Parathyroid adenoma (tissue), 2 donors: Measurements from ENCODE around the gene PSMB3.

Source experiments
- H2AFZ ChIP-seq: fragments of 300-600 bp; sonication (generic); one replicate; pipeline ENCODE4 v1.7.0; 2017; ENCODE audit warnings: antibody characterized with exemption, mild to moderate bottlenecking
- H3K27ac ChIP-seq: fragments of 300-600 bp; sonication (generic); one replicate; pipeline ENCODE4 v1.7.0; 2017
- H3K27me3 ChIP-seq: fragments of 300-600 bp; sonication (generic); one replicate; pipeline ENCODE4 v1.7.0; 2017; ENCODE audit warnings: low read length; ENCODE audit not compliant: control insufficient read depth, insufficient read depth
- H3K36me3 ChIP-seq: fragments of 300-600 bp; sonication (generic); one replicate; pipeline ENCODE4 v1.7.0; 2017; ENCODE audit warnings: low read length; ENCODE audit not compliant: control insufficient read depth, insufficient read depth
- H3K4me1 ChIP-seq: fragments of 300-600 bp; sonication (generic); one replicate; pipeline ENCODE4 v1.7.0; 2017; ENCODE audit warnings: control low read depth
- H3K4me2 ChIP-seq: fragments of 300-600 bp; sonication (generic); one replicate; pipeline ENCODE4 v1.7.0; 2017; ENCODE audit warnings: low read length
- H3K4me3 ChIP-seq: fragments of 300-600 bp; sonication (generic); one replicate; pipeline ENCODE4 v1.7.0; 2017; ENCODE audit warnings: low read depth, low read length
- H3K79me2 ChIP-seq: fragments of 300-600 bp; sonication (generic); one replicate; pipeline ENCODE4 v1.7.0; 2017; ENCODE audit warnings: control low read depth
- H3K9ac ChIP-seq: fragments of 300-600 bp; sonication (generic); one replicate; pipeline ENCODE4 v1.7.0; 2017; ENCODE audit warnings: mild to moderate bottlenecking
- H3K9me3 ChIP-seq: fragments of 300-600 bp; sonication (generic); one replicate; pipeline ENCODE4 v1.7.0; 2017; ENCODE audit warnings: low read length; ENCODE audit not compliant: control insufficient read depth
- TF ChIP-seq, protein P1 (sequence below): fragments of 300-600 bp; sonication (generic); IDR thresholded peaks from one replicate; pipeline ENCODE4 v1.7.0; 2017; ENCODE audit warnings: antibody characterized with exemption, mild to moderate bottlenecking
- donor health status: primary hyperparathyroidism.

PSMB3 gene

DNA sequence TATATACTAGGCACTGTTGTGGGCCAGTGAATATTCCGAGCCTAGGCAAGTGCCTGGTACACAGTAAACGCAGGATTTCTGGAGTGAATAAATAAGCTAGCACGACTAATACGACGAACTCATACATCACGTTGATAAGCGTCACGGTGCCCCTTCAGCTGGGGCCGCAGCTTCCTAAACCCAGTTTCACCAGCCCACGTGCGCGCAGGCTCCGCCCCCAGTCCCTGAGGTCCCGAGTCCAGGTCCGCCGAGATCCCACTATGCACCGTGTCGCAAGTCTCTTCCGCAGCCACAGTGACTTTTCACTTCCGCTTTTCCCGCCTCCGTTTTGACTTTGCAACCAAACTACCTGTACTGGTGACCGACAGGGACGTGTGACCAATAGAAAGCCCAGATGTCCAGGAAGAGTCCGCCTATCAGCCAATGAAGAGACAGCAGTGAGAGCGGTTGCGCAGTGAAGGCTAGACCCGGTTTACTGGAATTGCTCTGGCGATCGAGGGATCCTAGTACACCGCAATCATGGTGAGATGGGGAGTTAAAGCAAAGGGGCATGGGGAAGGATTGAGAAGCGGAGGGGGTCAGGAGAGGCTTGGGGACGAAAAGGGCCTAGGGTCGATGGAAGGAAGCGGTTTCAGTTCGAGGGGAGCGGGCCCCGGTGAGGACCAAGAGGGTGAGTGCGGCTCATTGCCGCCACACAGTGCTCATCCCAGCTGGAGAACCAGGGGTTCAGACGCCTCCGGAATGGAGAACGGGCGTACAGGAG, at the start of gene PSMB3:
Gene PSMB3, plus strand, starts transcription at position 434 of the 763 bp plus-strand sequence. Its CDS starts 86 bp downstream, at position 520.
- peak within 1 kb of the TSS; percentile 87 for H2AFZ ChIP-seq
- peak within 1 kb of the TSS; percentile 65 for H3K9ac ChIP-seq
- no peaks in the 10 kb centered on the region for H3K27me3 ChIP-seq
- no peaks in the 10 kb centered on the region for H3K36me3 ChIP-seq
- TF ChIP-seq, protein P1, sequence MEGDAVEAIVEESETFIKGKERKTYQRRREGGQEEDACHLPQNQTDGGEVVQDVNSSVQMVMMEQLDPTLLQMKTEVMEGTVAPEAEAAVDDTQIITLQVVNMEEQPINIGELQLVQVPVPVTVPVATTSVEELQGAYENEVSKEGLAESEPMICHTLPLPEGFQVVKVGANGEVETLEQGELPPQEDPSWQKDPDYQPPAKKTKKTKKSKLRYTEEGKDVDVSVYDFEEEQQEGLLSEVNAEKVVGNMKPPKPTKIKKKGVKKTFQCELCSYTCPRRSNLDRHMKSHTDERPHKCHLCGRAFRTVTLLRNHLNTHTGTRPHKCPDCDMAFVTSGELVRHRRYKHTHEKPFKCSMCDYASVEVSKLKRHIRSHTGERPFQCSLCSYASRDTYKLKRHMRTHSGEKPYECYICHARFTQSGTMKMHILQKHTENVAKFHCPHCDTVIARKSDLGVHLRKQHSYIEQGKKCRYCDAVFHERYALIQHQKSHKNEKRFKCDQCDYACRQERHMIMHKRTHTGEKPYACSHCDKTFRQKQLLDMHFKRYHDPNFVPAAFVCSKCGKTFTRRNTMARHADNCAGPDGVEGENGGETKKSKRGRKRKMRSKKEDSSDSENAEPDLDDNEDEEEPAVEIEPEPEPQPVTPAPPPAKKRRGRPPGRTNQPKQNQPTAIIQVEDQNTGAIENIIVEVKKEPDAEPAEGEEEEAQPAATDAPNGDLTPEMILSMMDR: no peak
- H3K4me2 ChIP-seq: peak within 1 kb of the TSS; percentile 93
- peaks cover 30% of the 10 kb centered on the region for H3K79me2 ChIP-seq
- H3K9me3 ChIP-seq: no peaks in the 10 kb centered on the region
- peak within 1 kb of the TSS; percentile 97 for H3K4me3 ChIP-seq
- H3K27ac ChIP-seq: peak within 1 kb of the TSS; percentile 96
- H3K4me1 ChIP-seq: peaks cover 25% of the 10 kb centered on the region

DNA sequence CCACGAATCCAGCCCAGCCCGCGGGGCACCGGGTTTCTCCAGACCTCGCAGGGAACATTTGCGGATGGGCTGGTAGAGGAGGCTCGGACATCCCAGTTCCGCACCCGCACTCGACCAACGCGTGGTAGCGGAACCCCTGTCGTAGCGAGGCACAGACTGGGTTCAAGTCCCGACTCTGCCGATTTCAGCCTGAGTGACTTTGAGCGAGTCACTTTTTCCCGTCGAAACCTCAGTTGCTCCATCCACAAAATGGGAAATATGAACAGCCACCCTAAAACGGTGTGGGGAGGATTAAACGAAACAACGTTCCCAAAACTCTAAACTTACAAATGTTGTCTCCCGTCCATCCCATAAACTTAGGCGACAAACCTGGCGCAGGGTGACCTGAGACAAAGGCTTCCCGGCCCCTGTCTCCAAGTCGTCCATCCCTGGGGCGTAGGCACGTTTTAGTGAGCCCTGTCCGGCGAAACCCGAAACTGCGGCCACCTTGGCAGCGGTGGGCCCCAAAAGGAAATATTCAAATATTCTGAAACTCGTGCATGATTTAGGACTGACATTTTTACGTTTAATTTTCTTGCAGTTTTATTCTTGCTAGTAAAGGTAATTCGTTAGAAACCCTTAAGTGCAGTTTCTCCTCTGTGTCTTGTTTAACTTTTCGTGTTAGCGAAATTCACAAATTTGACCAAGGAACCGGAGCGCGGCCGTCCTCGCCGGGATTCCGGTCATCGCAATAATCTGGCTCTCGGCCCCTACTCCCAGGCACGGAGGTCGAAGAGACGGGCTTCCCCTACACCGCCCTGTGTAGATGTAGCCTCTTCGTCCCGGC, 49.4 kb upstream of the PSMB3 start:
- Histone ChIP-seq H3K4me2 (peak overlapping the region; percentile 94), H3K27ac (peak overlapping the region; percentile 95), H3K9ac (no peak overlapping the region), H3K27me3 (no peaks in the 10 kb centered on the region), H2AFZ (peak overlapping the region; percentile 89), H3K36me3 (no peaks in the 10 kb centered on the region), H3K4me3 (peak overlapping the region; percentile 84), H3K79me2 (no peaks in the 10 kb centered on the region), H3K4me1 (peaks cover 23% of the 10 kb centered on the region), H3K9me3 (no peaks in the 10 kb centered on the region)
- TF ChIP-seq, protein P1: no peak

DNA sequence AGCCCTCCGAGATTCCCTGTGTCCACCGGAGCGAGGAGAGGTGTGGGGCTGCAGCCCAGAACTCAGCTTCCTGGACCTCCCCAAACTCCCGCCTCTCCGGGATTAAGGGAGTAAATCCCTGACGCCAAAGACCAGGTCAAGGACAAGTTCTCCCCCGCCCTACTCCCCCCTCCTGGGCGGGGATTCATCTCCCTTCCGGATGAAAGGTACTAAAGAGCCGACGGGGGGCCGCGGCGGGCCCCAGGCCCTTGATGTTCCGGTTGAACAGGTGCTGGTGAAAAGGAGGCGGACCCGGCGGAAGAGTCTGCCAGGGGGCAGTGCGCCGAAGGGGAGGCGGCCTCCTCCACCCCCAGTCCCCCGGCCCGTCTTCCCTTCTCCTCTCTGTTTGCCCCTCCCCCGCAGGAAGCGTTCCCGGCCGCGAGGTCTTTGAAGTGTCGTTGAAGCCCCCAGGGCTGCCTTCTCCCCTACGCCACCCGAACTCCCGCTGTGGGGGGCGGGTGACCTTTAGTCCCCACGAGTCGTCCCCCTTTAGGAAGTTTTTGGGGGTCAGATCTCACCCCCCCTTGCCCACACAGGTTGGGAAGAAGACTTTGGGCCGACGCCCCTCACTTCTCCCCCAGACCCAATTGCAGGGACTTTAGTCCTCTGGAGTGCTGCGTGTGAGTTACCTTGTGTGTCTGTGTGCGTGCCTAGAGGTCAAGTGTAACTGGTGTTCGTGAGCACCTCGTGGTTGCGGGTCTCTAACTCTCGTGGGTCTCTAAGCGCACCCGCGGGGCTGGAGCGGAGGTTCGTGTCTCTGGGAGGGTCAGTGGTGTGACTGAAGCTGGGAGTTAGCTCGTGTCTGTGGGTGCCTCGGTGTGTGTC, 48.6 kb upstream of the PSMB3 start:
- Histone ChIP-seq H3K4me2 (peak overlapping the region; percentile 94), H3K9me3 (no peaks in the 10 kb centered on the region), H3K27ac (peak overlapping the region; percentile 95), H3K4me1 (peaks cover 23% of the 10 kb centered on the region), H3K4me3 (peak overlapping the region; percentile 84), H2AFZ (peak overlapping the region; percentile 89), H3K9ac (peak overlapping the region; percentile 33), H3K79me2 (no peaks in the 10 kb centered on the region), H3K27me3 (no peaks in the 10 kb centered on the region), H3K36me3 (no peaks in the 10 kb centered on the region)
- TF ChIP-seq, protein P1: no peak

DNA sequence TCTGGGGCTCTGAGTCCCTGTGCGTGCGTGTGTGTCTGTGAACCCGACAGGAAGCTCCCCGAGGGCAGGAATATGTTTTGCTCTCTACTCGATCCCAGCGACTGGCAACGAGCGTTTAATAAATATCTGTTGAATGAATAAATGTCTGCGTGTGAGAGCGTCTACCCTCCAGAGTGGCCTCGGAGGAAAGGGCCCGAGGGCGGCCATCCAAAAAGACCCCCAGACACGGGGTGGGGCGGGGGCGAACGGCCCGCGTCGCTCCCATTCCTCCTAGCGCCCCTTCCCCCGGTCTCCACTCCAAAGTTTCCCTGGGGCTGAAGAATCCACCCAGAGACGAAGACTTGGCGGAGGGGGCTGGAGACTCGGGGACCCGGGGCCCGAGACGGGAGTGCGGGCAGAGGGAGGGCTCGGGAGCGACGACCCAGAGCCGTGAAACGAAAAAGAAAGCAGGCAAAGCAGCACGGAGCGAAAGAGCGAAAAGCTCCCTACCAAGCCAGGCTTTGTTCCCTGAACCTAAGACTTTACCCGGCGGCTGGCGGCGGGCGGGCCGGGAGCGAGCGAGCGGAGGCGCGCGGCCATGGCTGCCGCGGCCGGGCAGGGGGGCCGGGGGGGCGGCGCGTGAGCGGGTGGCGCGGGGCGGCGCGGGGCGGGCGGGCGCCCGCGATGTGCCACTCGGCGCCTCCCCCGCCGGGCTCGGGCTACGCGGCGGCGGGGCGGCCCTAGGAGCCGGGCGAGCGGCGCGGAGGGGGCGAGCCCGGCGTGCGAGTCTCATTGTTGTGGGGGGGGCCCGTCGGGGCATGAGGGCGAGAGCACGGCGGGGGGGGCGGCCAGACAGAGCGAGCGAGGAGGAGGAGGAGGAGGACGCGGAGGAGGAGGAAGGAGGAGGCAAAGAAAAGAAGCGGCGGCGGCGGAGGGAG, 47.7 kb upstream of the PSMB3 start, which contains the start of gene MLLT6:
Gene MLLT6, plus strand, starts transcription at position 668 of the 917 bp plus-strand sequence. CDS start 360 bp downstream, outside the sequence.
- peak within 1 kb of the TSS; percentile 33 for H3K9ac ChIP-seq
- H3K79me2 ChIP-seq: no peaks in the 10 kb centered on the region
- no peaks in the 10 kb centered on the region for H3K36me3 ChIP-seq
- peaks cover 23% of the 10 kb centered on the region for H3K4me1 ChIP-seq
- H3K4me2 ChIP-seq: peak within 1 kb of the TSS; percentile 94
- TF ChIP-seq, protein P1: no peak
- peak within 1 kb of the TSS; percentile 95 for H3K27ac ChIP-seq
- H3K4me3 ChIP-seq: peak within 1 kb of the TSS; percentile 84
- peak within 1 kb of the TSS; percentile 89 for H2AFZ ChIP-seq
- no peaks in the 10 kb centered on the region for H3K27me3 ChIP-seq
- no peaks in the 10 kb centered on the region for H3K9me3 ChIP-seq
